ENCODE results near the gene SEMA4A.
"Not testable (repeated sequence)": the region's sequence is repeated elsewhere in the genome, so short reads cannot be mapped to it uniquely, and the experiment has no call there.

The SEMA4A gene

GRCh38 chr1:156119503-156120209, 33.7 kb upstream of the SEMA4A start:
- peak; percentile 94 for DNase-seq

- no peak for DNase-seq
Observed at GRCh38 chr1:156120318-156120717, 33.1 kb upstream of the SEMA4A start.

- not testable (repeated sequence) for DNase-seq
Observed at GRCh38 chr1:156121005-156121404, 32.4 kb upstream of the SEMA4A start.

- no peak for DNase-seq
Observed at GRCh38 chr1:156121457-156121856, 31.9 kb upstream of the SEMA4A start.

- DNase-seq = no peak
Observed at GRCh38 chr1:156122086-156122485, 31.3 kb upstream of the SEMA4A start.

- DNase-seq = no peak
Observed at GRCh38 chr1:156122519-156123355, 30.6 kb upstream of the SEMA4A start.

GRCh38 chr1:156123356-156124196, 29.8 kb upstream of the SEMA4A start:
- peak; percentile 86 for DNase-seq

- DNase-seq = peak; percentile 81
Observed at GRCh38 chr1:156124557-156125483, 28.6 kb upstream of the SEMA4A start.

- DNase-seq = not testable (repeated sequence)
Observed at GRCh38 chr1:156125544-156125943, 27.8 kb upstream of the SEMA4A start.

GRCh38 chr1:156126043-156126629, 27.2 kb upstream of the SEMA4A start:
- peak; percentile 98 for DNase-seq

GRCh38 chr1:156126630-156127534, 26.5 kb upstream of the SEMA4A start:
- DNase-seq = peak; percentile 100

- no peak for DNase-seq
Observed at GRCh38 chr1:156128308-156128653, 25.1 kb upstream of the SEMA4A start.

GRCh38 chr1:156128654-156129597, 24.5 kb upstream of the SEMA4A start:
- peak; percentile 88 for DNase-seq

- DNase-seq = peak; percentile 75
Observed at GRCh38 chr1:156129687-156130577, 23.5 kb upstream of the SEMA4A start.

GRCh38 chr1:156130578-156130942, 22.8 kb upstream of the SEMA4A start:
- DNase-seq = no peak

GRCh38 chr1:156134716-156135435, 18.5 kb upstream of the SEMA4A start:
- DNase-seq = no peak

- DNase-seq = no peak
Observed at GRCh38 chr1:156135930-156136871, 17.2 kb upstream of the SEMA4A start.
